Measurements from ENCODE around the gene MTSS2.

MTSS2 gene

GRCh38 chr16:70677499-70678120, 8.2 kb downstream of the MTSS2 start (continued):
- TF ChIP-seq ZNF266 (tag by site-specific recombination; IDR thresholded peaks at IDR 0.05; ENCODE audit: low read depth) (no peak), ZNF621 (tag by site-specific recombination; IDR thresholded peaks at IDR 0.05) (no peak), ZNF654 (tag by site-specific recombination; IDR thresholded peaks at IDR 0.05; ENCODE audit: low read depth) (no peak)
- TF ChIP-seq, protein P1, sequence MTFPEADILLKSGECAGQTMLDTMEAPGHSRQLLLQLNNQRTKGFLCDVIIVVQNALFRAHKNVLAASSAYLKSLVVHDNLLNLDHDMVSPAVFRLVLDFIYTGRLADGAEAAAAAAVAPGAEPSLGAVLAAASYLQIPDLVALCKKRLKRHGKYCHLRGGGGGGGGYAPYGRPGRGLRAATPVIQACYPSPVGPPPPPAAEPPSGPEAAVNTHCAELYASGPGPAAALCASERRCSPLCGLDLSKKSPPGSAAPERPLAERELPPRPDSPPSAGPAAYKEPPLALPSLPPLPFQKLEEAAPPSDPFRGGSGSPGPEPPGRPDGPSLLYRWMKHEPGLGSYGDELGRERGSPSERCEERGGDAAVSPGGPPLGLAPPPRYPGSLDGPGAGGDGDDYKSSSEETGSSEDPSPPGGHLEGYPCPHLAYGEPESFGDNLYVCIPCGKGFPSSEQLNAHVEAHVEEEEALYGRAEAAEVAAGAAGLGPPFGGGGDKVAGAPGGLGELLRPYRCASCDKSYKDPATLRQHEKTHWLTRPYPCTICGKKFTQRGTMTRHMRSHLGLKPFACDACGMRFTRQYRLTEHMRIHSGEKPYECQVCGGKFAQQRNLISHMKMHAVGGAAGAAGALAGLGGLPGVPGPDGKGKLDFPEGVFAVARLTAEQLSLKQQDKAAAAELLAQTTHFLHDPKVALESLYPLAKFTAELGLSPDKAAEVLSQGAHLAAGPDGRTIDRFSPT (tag by site-specific recombination; IDR thresholded peaks at IDR 0.05) = no peak
- TF ChIP-seq, protein P2, sequence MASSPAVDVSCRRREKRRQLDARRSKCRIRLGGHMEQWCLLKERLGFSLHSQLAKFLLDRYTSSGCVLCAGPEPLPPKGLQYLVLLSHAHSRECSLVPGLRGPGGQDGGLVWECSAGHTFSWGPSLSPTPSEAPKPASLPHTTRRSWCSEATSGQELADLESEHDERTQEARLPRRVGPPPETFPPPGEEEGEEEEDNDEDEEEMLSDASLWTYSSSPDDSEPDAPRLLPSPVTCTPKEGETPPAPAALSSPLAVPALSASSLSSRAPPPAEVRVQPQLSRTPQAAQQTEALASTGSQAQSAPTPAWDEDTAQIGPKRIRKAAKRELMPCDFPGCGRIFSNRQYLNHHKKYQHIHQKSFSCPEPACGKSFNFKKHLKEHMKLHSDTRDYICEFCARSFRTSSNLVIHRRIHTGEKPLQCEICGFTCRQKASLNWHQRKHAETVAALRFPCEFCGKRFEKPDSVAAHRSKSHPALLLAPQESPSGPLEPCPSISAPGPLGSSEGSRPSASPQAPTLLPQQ (tag by site-specific recombination; IDR thresholded peaks at IDR 0.05) = peak; percentile 83

GRCh38 chr16:70676675-70677498, 9.0 kb downstream of the MTSS2 start:
- no peaks in the 10 kb centered on the region for H3K4me1 ChIP-seq (ENCODE audit: control insufficient read depth, insufficient read depth, low read length)
- no peak overlapping the region for H3K4me3 ChIP-seq (ENCODE audit: low read depth, low read length)
- H3K36me3 ChIP-seq (ENCODE audit: control insufficient read depth in 2 of 2, insufficient read depth in 1 of 2, low read length in 2 of 2) = peaks cover 21 to 84% of the 10 kb centered on the region in 2 experiments
- H3K27ac ChIP-seq (ENCODE audit: extremely low read depth, low read depth, low read length) = no peak overlapping the region
- POLR2A ChIA-PET = no interaction called here
- CTCF ChIA-PET = interaction anchor here (0.6 to 1.8 kb wide), 3 partner anchors 41 to 95 kb away, joined by 3 to 7 read pairs (median 4); no protein-coding TSS in a partner anchor
- no peaks in the 10 kb centered on the region for H3K9me3 ChIP-seq (ENCODE audit: control insufficient read depth, insufficient read depth, low read depth, low read length)
- peak; percentile 89 for TF ChIP-seq SCRT2 (tag by site-specific recombination; IDR thresholded peaks at IDR 0.05)
- TF ChIP-seq SCRT1 (tag by site-specific recombination; IDR thresholded peaks at IDR 0.05; ENCODE audit: borderline replicate concordance) = peak; percentile 49; the same call in 1 of the 2 replicates
- TF ChIP-seq ZNF670 (tag by site-specific recombination; IDR thresholded peaks at IDR 0.05; ENCODE audit: low read depth) = no peak
- no peak for TF ChIP-seq BCL11A (tag by site-specific recombination; IDR thresholded peaks at IDR 0.05; ENCODE audit: low read depth)
- no peak for TF ChIP-seq ZNF548 (tag by site-specific recombination; IDR thresholded peaks at IDR 0.05)

DNA sequence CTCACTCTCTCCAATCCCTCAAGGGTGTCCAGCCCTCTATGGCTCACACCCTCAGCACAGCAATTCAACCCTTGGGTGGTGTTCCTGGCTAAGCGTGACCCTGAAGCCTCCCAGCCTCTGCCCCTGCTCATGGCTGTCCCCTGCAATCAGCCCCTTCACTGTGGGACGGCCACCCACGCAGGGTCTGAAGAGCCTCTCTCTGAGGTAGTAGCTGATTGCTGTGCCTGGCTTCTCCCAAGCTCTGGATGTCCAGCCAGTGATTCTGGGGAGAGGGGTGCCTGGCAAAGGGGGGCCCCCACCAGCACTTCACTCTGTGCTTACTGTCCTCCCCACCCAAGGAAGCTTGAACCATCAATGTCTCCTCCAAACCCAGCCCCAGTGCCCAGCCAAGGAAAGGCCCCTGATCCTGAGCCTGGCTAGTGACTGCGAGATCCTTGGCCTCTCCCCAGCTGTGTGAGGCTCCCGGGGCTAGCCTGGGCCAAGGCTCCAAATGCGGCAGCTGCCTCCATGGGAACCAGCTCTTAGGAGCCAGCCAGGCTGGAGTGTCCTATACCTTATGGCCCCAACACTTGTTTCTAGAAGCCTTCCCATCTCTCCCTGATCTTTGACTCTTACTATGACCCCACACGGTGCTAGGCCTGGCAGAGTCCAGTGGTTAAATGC, 9.9 kb downstream of the MTSS2 start:
- no peak overlapping the region for H3K27ac ChIP-seq (ENCODE audit: extremely low read depth, low read depth, low read length)
- no peaks in the 10 kb centered on the region for H3K9me3 ChIP-seq (ENCODE audit: control insufficient read depth, insufficient read depth, low read depth, low read length)
- no peak overlapping the region for H3K4me3 ChIP-seq (ENCODE audit: low read depth, low read length)
- H3K4me1 ChIP-seq (ENCODE audit: control insufficient read depth, insufficient read depth, low read length) = no peaks in the 10 kb centered on the region
- ChIA-PET POLR2A (no interaction called here), CTCF (interaction anchor here (0.6 kb wide), 1 partner anchor 95 kb away, joined by 3 read pairs; no protein-coding TSS in a partner anchor)
- peaks cover 24 to 91% of the 10 kb centered on the region in 2 experiments for H3K36me3 ChIP-seq (ENCODE audit: control insufficient read depth in 2 of 2, insufficient read depth in 1 of 2, low read length in 2 of 2)
- TF ChIP-seq ZBTB20 (tag by site-specific recombination; IDR thresholded peaks at IDR 0.05) = no peak

- no peaks in the 10 kb centered on the region for H3K4me1 ChIP-seq (ENCODE audit: control insufficient read depth, insufficient read depth, low read length)
- ChIA-PET CTCF (interaction anchor here (0.7 kb wide), 1 partner anchor 932 kb away, joined by 3 read pairs; no protein-coding TSS in a partner anchor), POLR2A (no interaction called here)
- peak; percentile 79 for TF ChIP-seq SCRT1 (tag by site-specific recombination; IDR thresholded peaks at IDR 0.05; ENCODE audit: borderline replicate concordance)
- peak; percentile 95 for TF ChIP-seq SCRT2 (tag by site-specific recombination; IDR thresholded peaks at IDR 0.05)
- no peak for TF ChIP-seq ZBTB11 (tag by site-specific recombination; conservative IDR thresholded peaks at IDR 0.05; ENCODE audit: low read depth)
- TF ChIP-seq ATF2 (tag by site-specific recombination; IDR thresholded peaks at IDR 0.05; ENCODE audit: low read depth) = no peak
- H3K36me3 ChIP-seq (ENCODE audit: control insufficient read depth in 2 of 2, insufficient read depth in 1 of 2, low read length in 2 of 2) = peaks cover 37 to 93% of the 10 kb centered on the region in 2 experiments
- no peak overlapping the region for H3K27ac ChIP-seq (ENCODE audit: extremely low read depth, low read depth, low read length)
- H3K9me3 ChIP-seq (ENCODE audit: control insufficient read depth, insufficient read depth, low read depth, low read length) = no peaks in the 10 kb centered on the region
- no peak overlapping the region for H3K4me3 ChIP-seq (ENCODE audit: low read depth, low read length)
These were observed 11.4 kb downstream of the MTSS2 start for GRCh38 chr16:70674221-70675014.
